CD4-positive, alpha-beta T cell treated with Interleukin-12 subunit alpha and Interleukin-12 subunit beta, for 1 hour (primary cell): ENCODE results near the gene AKAP6.

Experiments
- DNase-seq: peaks from one replicate; pipeline ENCODE4 v3.0.0-alpha.2; 2020

AKAP6 gene

GRCh38 chr14:32492457-32492856, 163.4 kb downstream of the AKAP6 start:
- no peak for DNase-seq

GRCh38 chr14:32494609-32495434, 165.7 kb downstream of the AKAP6 start:
- DNase-seq = no peak

- DNase-seq = no peak
Measured at GRCh38 chr14:32495435-32495734, 166.3 kb downstream of the AKAP6 start.

GRCh38 chr14:32497248-32497647, 168.2 kb downstream of the AKAP6 start:
- no peak for DNase-seq

- no peak for DNase-seq
Measured at GRCh38 chr14:32507029-32507984, 178.2 kb downstream of the AKAP6 start.

GRCh38 chr14:32508281-32508680, 179.2 kb downstream of the AKAP6 start:
- no peak for DNase-seq

- no peak for DNase-seq
Measured at GRCh38 chr14:32509632-32510187, 180.6 kb downstream of the AKAP6 start.

GRCh38 chr14:32510815-32511214, 181.7 kb downstream of the AKAP6 start:
- DNase-seq = no peak

GRCh38 chr14:32512348-32512747, 183.2 kb downstream of the AKAP6 start:
- no peak for DNase-seq

GRCh38 chr14:32512813-32513212, 183.7 kb downstream of the AKAP6 start:
- no peak for DNase-seq

GRCh38 chr14:32513571-32514009, 184.5 kb downstream of the AKAP6 start:
- no peak for DNase-seq

GRCh38 chr14:32514236-32514635, 185.1 kb downstream of the AKAP6 start:
- no peak for DNase-seq

- no peak for DNase-seq
Measured at GRCh38 chr14:32514681-32515080, 185.6 kb downstream of the AKAP6 start.

- DNase-seq = no peak
Measured at GRCh38 chr14:32524609-32525375, 195.7 kb downstream of the AKAP6 start.

- DNase-seq = no peak
Measured at GRCh38 chr14:32525591-32525990, 196.5 kb downstream of the AKAP6 start.

GRCh38 chr14:32530800-32531199, 201.7 kb downstream of the AKAP6 start:
- no peak for DNase-seq

GRCh38 chr14:32531942-32532515, 202.9 kb downstream of the AKAP6 start:
- DNase-seq = no peak

GRCh38 chr14:32534145-32534544, 205.0 kb downstream of the AKAP6 start:
- DNase-seq = no peak

GRCh38 chr14:32536175-32536574, 207.1 kb downstream of the AKAP6 start:
- DNase-seq = no peak

- DNase-seq = no peak
Measured at GRCh38 chr14:32537166-32537565, 208.1 kb downstream of the AKAP6 start.

GRCh38 chr14:32542507-32542906, 213.4 kb downstream of the AKAP6 start:
- no peak for DNase-seq

GRCh38 chr14:32545095-32545494, 216.0 kb downstream of the AKAP6 start:
- DNase-seq = no peak
